Measurements from ENCODE around the gene SRRT.
"Not testable (repeated sequence)": the region's sequence is repeated elsewhere in the genome, so short reads cannot be mapped to it uniquely, and the experiment has no call there.

SRRT gene

GRCh38 chr7:100929808-100930174 is 54.9 kb downstream of the SRRT start:
- DNase-seq (ENCODE audit: low read depth in 2 of 2) = no peak

DNA sequence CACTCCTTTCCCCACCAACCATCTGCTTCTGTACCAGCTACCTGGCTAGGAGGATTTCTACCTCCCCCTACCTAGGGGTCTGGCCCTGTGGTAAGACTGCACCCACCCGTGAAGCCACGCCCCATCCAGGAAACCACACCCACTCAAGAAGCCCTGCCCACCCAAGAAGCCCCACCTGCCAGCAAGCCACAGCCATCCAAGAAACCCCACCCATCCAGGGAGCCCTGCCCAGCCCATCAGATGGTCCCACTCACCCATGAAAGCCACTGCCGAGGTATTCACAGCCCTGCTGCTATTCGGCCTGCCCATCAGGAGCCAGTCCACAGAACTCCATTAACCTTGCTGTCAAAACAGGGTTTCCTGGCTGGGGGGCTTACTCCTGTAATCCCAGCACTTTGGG is 58.8 kb downstream of the SRRT start:
- DNase-seq (ENCODE audit: low read depth in 2 of 2) = no peak

DNA sequence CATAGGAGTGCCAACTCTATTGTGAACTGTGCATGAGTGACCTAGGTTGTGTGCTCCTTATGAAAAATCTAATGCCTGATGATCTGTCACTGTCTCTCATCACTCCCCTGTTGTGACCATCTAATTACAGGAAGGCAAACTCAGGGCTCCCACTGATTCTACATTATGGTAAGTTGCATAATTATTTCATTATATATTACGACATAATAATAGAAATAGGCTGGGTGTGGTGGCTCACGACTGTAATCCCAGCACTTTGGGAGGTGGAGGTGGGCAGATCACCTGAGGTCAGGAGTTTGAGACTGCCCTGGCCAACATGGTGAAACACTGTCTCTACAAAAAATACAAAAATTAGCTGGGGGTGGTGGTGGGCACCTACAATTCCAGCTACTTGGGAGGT is 60.5 kb downstream of the SRRT start:
- DNase-seq (ENCODE audit: low read depth in 2 of 2) = not testable (repeated sequence)

DNA sequence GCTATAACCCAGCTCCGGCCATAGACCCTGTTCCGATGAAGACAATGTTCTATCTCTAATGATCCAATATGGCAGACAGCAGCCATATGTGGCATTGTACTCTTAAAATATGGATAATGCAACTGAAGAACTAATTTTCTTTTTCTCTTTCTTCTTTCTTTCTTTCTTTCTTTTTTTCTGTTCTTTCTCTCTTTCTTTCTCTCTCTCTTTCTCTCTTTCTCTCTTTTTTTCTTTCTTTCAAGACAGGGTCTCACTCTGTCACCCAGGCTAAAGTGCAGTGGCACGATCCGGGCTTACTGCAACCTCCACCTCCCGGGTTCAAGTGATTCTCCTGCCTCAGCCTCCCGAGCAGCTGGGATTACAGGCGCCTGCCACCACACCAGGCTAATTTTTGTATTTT is 61.3 kb downstream of the SRRT start:
- not testable (repeated sequence) for DNase-seq (ENCODE audit: low read depth in 2 of 2)

All from stimulated activated CD8-positive, alpha-beta memory T cell treated with anti-CD3 and anti-CD28 coated beads, Interleukin-2, amount 100 ng/mL, for 48 hours (primary cell).